Measurements from ENCODE around the gene CLINT1. TPM values are rescaled to one million over a fixed set of nuclear protein-coding genes. Genes with fewer than 3 reads are reported as not detected.

CLINT1 gene
- total RNA-seq, 4 donors from 2014 or later, result 112 to 220 (median 136) TPM

DNA sequence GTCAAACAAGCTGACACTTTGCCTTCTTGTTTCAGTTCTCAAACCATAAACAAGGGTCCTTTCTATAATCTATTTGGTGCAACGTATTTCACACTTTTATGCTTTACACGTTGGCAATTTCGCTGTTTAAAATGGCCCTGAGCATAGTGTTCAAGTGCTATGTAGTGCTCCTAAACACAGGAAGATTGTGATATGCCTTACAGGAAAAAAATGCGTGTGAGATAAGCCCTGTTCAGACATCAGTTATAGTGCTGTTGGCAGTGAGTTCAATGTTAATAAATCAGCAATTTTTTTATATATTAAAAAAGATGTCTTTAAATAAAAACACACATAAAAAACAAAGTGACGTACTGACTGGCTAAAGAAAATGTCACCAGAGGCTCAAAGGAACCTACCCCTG is 23.9 kb downstream of the CLINT1 start:
- no peaks in the 10 kb centered on the region for H3K4me1 ChIP-seq
- TF ChIP-seq, protein P1, sequence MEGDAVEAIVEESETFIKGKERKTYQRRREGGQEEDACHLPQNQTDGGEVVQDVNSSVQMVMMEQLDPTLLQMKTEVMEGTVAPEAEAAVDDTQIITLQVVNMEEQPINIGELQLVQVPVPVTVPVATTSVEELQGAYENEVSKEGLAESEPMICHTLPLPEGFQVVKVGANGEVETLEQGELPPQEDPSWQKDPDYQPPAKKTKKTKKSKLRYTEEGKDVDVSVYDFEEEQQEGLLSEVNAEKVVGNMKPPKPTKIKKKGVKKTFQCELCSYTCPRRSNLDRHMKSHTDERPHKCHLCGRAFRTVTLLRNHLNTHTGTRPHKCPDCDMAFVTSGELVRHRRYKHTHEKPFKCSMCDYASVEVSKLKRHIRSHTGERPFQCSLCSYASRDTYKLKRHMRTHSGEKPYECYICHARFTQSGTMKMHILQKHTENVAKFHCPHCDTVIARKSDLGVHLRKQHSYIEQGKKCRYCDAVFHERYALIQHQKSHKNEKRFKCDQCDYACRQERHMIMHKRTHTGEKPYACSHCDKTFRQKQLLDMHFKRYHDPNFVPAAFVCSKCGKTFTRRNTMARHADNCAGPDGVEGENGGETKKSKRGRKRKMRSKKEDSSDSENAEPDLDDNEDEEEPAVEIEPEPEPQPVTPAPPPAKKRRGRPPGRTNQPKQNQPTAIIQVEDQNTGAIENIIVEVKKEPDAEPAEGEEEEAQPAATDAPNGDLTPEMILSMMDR (IDR thresholded peaks at IDR 0.05), result no peak
- no peak for TF ChIP-seq POLR2A (IDR thresholded peaks at IDR 0.05)
- TF ChIP-seq EP300 (IDR thresholded peaks at IDR 0.05), result no peak
- no peak for TF ChIP-seq POLR2AphosphoS5 (IDR thresholded peaks at IDR 0.05)

DNA sequence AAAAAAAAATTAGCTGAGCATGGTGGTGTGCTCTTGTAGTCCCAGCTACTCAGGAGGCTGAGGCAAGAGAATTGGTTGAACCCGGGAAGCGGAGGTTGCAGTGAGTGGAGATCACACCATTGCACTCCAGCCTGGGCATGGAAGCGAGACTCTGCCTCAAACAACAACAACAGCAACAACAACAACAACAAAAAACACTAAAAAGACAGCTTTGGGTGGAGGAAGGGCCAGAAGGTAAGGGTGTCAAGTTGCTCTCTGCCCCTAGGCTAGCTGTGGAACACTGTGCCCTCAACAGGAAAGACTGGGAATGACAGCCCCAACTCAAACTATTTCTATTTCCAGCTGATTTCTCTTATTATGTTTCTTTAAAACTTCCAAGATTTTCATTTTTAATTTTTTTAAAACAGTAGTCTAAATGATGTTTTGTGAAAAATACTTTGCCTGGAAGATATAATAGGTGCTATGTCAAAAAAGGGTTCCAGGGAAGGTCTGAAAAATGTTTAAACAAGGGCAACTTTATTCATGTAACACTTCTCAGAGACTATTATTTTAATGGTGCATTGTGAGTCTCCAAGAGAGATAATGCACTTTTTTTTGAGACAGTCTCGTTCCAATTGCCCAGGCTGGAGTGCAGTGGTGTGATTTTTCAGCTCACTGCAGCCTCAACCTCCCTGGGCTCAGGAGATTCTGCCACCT is 29.9 kb downstream of the CLINT1 start:
- no peak overlapping the region for H3K4me3 ChIP-seq
- TF ChIP-seq POLR2AphosphoS5 (IDR thresholded peaks at IDR 0.05), result no peak
- WGBS, result 91% methylated on average over 4 of the region's 4 CpGs
- no peaks in the 10 kb centered on the region for H3K36me3 ChIP-seq
- H3K9me3 ChIP-seq, result no peaks in the 10 kb centered on the region
- no peaks in the 10 kb centered on the region for H3K27me3 ChIP-seq
- no peak for DNase-seq (ENCODE audit: low spot score in 2 of 2)
- peaks cover 28% of the 10 kb centered on the region for H3K4me1 ChIP-seq
- H3K27ac ChIP-seq, result no peak overlapping the region

More for the DNA sequence above, 23.9 kb downstream of the CLINT1 start:
- H3K27ac ChIP-seq, result no peak overlapping the region
- H3K36me3 ChIP-seq, result no peaks in the 10 kb centered on the region
- H3K27me3 ChIP-seq, result no peaks in the 10 kb centered on the region
- no peak overlapping the region for H3K4me3 ChIP-seq
- DNase-seq (ENCODE audit: low spot score in 2 of 2), result no peak
- 68% methylated on average over 5 of the region's 5 CpGs for WGBS
- no peaks in the 10 kb centered on the region for H3K9me3 ChIP-seq

DNA sequence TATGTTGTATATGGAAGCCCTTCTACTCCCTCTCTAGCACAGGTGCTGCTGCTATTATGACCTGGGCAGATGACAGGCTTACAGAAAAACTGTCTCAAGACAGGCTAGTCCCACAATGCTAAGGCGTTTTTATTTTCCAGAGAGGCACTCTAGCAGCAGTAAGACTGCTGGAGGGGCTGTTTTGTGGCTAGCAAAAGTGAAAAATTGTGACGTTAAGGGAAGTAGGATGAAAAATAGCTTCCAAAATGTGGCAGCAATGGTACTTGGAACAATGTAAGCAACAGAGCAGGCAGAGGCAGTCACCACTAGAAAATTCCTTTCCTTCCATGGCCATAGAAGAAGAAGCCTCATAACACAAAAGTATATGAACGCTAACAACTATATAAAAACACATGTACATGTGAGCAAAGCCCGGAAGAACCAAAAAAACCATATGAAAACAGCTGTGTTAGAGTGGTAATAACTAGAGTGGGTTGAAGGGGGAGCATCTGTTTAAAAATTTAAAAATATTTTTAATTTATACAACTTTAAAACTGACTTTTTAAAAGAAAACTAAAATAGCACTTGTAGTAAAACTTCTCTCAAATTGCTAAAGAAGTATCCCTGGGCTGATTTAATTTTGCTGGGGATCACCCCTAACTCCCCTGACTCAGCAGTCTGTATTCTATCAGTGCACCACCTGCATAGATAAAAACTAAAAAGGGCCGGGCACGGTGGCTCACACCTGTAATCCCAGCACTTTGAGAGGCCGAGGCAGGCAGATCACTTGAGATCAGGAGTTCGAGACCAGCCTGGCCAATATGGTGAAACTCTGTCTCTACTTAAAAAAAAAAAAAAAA is 30.6 kb downstream of the CLINT1 start:
- H3K4me3 ChIP-seq, result no peak overlapping the region
- no peaks in the 10 kb centered on the region for H3K9me3 ChIP-seq
- no peak overlapping the region for H3K27ac ChIP-seq
- WGBS, result 53% methylated on average over 8 of the region's 8 CpGs
- H3K27me3 ChIP-seq, result no peaks in the 10 kb centered on the region
- H3K4me1 ChIP-seq, result peaks cover 28% of the 10 kb centered on the region
- TF ChIP-seq EP300 (IDR thresholded peaks at IDR 0.05) (no peak), POLR2A (IDR thresholded peaks at IDR 0.05) (no peak), POLR2AphosphoS5 (IDR thresholded peaks at IDR 0.05) (no peak)
- TF ChIP-seq, protein P1 (IDR thresholded peaks at IDR 0.05), result no peak
- DNase-seq (ENCODE audit: low spot score in 2 of 2), result no peak
- H3K36me3 ChIP-seq, result no peaks in the 10 kb centered on the region

DNA sequence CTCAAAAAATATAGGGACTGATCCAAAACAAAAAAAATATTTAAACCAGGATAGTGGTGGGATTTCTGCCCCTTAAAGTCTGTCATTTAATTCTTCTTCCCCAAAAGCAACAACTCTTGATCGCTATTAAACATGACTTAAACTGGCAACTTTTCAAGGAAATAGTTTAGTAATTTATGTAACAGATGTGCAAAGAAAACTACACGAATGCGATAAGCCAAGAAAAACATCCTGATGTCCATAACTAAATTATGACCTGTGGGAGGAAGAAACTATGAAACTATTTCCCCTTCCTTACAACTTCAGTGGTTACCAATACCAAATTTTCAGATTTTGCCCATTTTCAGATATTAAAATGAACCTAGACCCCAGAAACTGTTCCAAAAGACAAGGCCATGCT is 31.5 kb downstream of the CLINT1 start:
- WGBS, result 28% methylated on average over 3 of the region's 3 CpGs
- Histone ChIP-seq H3K36me3 (no peaks in the 10 kb centered on the region), H3K4me3 (no peak overlapping the region), H3K27ac (no peak overlapping the region), H3K9me3 (no peaks in the 10 kb centered on the region), H3K4me1 (peaks cover 28% of the 10 kb centered on the region), H3K27me3 (no peaks in the 10 kb centered on the region)
- DNase-seq (ENCODE audit: low spot score in 2 of 2), result no peak
- TF ChIP-seq POLR2AphosphoS5 (IDR thresholded peaks at IDR 0.05) (no peak), EP300 (IDR thresholded peaks at IDR 0.05) (no peak), POLR2A (IDR thresholded peaks at IDR 0.05) (no peak)
- TF ChIP-seq, protein P1 (IDR thresholded peaks at IDR 0.05), result no peak

DNA sequence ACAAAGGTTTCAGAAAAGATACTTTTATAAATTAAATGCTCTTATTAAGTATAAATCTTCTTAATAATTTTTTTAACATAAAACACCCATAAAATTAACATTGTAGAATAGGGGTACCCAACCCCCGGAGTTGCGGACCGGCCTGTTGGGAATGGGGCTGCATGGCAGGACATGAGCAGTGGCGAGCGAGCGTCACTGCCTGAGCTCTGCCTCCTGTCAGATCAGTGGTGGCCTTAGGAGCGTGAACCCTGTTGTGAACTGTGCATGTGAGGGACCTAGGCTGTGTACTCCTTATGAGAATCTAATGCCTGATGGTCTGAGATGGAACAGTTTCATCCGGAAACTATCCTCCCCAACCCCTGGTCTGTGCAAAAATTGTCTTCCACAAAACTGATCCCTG is 35.3 kb downstream of the CLINT1 start:
- Histone ChIP-seq H3K27me3 (no peaks in the 10 kb centered on the region), H3K9me3 (no peaks in the 10 kb centered on the region), H3K4me3 (no peak overlapping the region), H3K36me3 (no peaks in the 10 kb centered on the region), H3K27ac (no peak overlapping the region), H3K4me1 (peaks cover 51% of the 10 kb centered on the region)
- DNase-seq (ENCODE audit: low spot score in 2 of 2), result no peak
- WGBS, result 93% methylated on average over 8 of the region's 8 CpGs
- TF ChIP-seq POLR2AphosphoS5 (IDR thresholded peaks at IDR 0.05) (no peak), POLR2A (IDR thresholded peaks at IDR 0.05) (no peak), EP300 (IDR thresholded peaks at IDR 0.05) (no peak)
- TF ChIP-seq, protein P1 (IDR thresholded peaks at IDR 0.05), result no peak

All from suprapubic skin (tissue), 4 donors.